HuH-7.5 (cell line): ENCODE results near the gene TBL1X.

Experiments
- DNase-seq: peaks from one replicate; pipeline ENCODE4 v3.0.0; 2011; ENCODE audit warnings: low spot score

TBL1X gene

GRCh38 chrX:9628779-9629493 lies 164.1 kb downstream of the TBL1X start:
- DNase-seq: no peak

GRCh38 chrX:9634551-9634950 lies 169.7 kb downstream of the TBL1X start:
- no peak for DNase-seq

DNA sequence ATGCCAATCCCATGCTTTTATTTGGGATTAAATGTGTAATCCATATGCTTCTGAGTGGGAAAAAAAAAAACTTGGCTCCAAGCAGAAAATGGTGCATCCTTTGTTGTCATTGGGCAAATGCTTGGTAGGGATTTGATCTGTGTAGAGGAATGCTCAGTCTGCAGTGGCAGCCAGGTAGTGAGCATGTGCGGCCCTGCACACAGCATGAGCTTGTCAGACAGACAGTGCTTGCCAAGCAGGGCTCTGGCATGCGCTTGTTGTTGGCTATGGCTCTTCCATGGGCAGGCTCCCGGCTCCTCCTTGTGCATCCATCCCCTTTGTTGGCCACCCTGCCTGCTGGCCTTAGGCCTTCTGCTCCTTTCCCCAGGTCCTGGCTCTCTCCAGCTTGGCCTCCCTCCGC lies 170.5 kb downstream of the TBL1X start:
- no peak for DNase-seq

DNA sequence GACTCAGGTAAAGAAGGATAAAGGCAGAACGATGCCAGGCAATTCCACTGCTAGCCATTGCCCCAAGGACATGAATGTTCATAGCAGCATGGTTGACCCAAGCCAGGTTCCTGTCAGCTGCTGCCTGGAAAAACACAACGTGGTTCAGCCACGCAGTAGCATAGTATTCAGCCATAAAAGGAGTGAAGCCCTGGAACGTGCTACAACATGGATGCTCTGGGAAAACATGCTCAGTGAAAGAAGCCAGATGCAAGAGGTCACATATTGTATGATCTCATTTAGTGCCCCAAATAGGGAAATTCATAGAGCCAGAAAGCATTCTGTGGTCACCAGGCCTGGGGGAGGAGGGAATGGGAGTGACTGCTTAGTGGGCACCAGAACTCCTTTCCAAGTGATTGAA lies 170.9 kb downstream of the TBL1X start:
- DNase-seq: no peak

DNA sequence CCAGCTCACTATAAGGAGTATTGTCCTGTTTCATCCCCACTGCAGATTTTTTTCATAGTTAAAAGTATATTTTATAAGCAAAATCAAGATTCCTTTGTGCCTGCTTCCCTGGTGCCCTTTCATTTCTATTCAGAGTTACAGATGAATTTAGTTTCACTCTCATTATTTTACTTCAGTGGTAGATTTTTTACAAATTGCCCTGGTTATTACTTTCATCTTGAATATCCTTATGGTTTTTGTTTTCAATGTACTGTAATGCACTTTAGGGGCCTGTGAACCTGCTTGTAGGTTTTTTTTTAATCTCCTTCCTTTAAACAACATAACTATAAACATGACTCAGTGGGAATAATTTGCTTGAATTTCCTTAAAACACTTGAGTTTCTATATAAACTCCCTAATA lies 174.0 kb downstream of the TBL1X start:
- DNase-seq: no peak

- DNase-seq: no peak
Measured at GRCh38 chrX:9642270-9642995, 177.6 kb downstream of the TBL1X start.

DNA sequence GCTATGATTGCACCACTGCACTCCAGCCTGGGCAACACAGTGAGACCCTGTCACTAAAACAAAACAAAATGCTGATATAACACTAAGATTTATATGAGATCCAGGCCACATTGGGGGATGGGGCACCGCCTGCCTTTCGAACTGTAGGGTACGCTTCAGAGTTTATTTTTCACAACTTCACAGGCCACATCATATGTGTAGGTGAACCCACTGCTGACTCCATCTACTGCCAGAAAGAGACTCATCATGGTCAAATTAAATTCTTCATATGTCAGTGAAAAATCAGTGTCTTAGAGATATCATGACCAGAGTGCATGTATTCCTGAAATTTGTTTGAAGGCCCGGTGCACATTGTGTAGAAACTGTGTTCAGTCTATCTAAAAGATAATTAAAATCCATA lies 178.9 kb downstream of the TBL1X start:
- DNase-seq: no peak

DNA sequence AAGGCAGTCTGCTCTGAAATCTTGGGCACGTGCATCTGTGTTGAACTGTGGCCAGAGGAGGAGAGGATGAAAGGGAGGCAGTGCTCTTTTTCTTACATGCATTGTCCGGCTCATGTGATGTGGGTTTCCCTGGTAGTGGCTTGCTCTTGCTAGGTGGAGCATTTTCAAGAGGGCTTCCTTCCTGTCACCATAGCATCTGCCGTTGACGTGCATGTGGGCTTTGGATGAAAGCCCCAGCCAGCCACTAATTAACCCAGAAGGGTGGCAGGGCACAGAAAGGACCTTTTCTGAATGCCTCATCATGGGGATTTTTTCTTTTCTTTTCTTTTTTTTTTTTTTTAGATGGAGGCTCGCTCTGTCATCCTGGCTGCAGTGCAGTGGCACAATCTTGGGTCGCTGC lies 179.5 kb downstream of the TBL1X start:
- DNase-seq: no peak

DNA sequence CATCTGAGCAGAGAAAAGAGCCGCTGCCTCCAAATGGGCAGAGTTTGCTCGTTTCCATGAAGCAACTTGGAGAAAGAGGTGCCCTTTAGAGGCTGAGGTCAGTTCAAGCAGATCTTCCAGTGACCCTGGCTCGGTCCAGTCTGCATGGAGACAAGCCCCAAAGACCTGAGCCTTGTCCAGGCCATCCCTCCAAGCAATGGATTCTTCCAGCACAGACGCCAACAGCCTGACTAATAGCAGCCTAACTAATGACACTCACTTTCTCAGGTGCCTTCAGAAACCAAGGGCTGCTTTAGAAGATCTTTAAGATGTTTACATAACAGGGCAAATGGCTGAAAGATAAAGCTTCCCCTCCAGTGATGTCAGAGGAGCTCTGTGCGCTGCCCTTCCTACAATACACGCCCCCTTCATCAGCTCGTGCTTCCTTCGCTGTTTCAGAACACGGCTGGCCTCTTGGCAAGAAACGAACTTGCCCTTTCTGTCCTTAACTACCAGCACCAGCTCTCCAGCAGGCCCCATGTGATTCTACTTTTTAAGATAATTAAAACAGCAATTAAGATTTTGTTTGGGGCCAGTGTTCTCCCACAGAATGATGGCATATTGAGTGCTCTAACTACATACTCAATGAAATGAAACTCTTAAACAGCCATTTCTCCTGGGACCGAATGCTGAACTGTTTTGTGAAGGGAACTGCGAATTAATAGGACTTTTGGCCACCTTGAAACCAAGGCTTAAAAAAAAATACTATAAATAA lies 181.8 kb downstream of the TBL1X start:
- DNase-seq: no peak

- no peak for DNase-seq
Measured at GRCh38 chrX:9647431-9647830, 182.6 kb downstream of the TBL1X start.

DNA sequence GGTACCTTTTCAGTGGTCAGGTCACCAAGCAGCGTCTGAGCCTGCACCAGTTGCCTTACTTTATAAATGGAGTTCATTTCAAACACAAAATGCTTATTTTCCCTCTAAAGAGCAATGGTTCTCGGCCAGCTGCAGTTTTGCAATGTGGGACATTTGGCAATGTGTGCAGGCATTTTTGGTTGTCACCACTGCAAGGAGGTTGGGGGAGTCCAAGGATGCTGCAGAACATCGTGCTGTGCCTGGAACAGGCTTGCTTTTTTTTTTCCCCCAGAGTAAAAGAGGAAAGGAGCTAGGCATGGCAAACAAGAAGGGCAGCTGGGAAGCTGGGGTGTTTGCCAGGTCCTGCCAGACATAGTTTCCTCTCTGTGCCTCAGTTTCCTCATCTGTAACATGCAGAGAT lies 185.2 kb downstream of the TBL1X start:
- no peak for DNase-seq

GRCh38 chrX:9651737-9652136 lies 186.9 kb downstream of the TBL1X start:
- no peak for DNase-seq

DNA sequence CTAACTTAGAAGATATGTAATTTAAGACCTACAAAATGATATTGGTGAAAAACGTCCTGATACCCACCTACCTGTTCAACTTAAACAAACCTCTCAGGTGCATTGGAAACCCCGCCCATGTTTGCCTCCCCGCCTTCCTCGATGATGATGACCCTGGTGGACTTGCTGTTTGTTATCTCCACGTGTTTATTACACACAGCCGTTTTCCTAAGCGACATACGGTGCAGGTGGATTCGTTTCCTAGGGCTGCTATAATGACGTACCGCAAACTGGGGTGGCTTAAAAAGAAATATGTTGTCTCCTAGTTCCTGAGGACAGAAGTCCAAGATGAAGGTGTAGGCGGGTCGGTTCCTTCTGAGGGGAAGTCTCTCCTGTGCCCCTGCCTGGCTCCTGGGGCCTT lies 190.1 kb downstream of the TBL1X start:
- DNase-seq: no peak

GRCh38 chrX:9656277-9656676 lies 191.4 kb downstream of the TBL1X start:
- no peak for DNase-seq

GRCh38 chrX:9656871-9657270 lies 192.0 kb downstream of the TBL1X start:
- DNase-seq: no peak

DNA sequence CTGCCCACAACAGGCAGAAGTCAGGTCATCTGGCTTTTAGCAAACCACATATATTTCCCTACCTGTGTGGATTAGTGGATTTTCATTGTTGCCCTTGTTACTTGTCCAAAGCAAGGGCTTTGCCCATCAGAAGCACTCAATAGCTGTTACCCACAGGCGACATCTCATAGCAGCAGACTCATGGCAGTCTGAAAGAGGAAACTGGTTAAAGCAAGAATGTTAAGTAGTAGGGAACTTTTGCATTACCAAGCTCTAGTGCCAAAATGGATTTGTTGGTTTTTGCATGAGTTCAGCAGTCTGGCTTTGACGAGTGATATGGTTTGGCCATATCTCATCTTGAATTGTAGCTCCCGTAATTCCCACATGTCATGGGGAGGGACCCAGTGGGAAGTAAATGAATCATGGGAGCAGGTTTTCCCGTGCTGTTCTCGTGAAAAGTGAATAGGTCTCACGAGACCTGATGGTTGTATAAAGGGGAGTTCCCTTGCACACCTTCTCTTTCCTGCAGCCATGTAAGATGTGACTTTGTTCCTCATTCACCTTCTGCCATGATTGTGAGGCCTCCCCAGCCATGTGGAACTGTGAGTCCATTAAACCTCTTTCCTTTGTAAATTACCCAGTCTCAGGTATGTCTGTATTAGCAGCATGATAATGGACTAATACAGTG lies 192.9 kb downstream of the TBL1X start:
- DNase-seq: no peak

DNA sequence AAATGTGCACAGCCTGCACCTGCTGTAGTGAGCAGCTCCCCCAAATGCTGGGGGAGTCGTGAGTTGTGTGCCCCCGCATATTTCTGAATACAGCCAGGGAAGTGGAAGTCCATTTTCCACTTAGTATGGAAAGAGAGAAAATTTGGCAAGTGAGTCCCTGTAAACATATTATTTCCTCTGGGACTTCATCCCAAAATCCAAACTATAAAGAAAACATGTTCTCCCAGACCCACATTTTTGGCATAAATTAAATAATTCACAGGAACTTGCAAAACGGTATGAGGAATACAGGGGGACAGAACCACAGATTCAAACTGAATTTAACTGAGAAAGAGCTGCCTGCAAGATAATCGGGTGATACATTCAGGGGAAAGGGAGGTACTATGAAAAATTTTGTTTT lies 193.6 kb downstream of the TBL1X start:
- DNase-seq: no peak

GRCh38 chrX:9659571-9660195 lies 194.8 kb downstream of the TBL1X start:
- DNase-seq: no peak

GRCh38 chrX:9662148-9662547 lies 197.3 kb downstream of the TBL1X start:
- DNase-seq: no peak

GRCh38 chrX:9663216-9663615 lies 198.4 kb downstream of the TBL1X start:
- no peak for DNase-seq

- DNase-seq: no peak
Measured at GRCh38 chrX:9664224-9664623, 199.4 kb downstream of the TBL1X start.

DNA sequence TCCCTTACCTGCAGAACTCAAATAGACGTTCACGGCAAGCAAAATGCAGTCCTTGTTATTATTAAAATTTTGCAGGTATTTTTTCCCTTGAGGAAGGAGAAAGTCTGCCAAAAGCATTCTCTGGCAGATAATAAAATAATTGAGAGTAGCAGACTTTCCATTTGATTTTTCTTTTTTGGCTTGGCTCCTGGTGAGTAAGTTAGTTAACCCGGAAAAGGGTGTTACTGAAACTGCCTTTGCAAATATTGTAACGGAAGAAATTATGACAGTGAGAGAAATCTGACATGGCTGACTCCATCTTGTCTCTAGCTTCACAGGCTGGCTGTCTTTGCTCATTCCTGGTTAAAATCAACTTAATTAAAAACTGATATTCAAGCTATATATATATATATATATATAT lies 200.3 kb downstream of the TBL1X start:
- DNase-seq: no peak
